Prostate gland (tissue), 2 donors: ENCODE results near the gene GNRH2.

Source experiments
- POLR2A ChIP-seq: fragments of 450-650 bp; IDR thresholded peaks from one replicate; pipeline ENCODE4 v1.6.1; 2016; ENCODE audit warnings: antibody characterized with exemption, mild to moderate bottlenecking
- POLR2AphosphoS5 ChIP-seq: sonication (generic); formaldehyde crosslinking; IDR thresholded peaks from one replicate; pipeline ENCODE4 v1.6.1; 2017; ENCODE audit warnings: antibody characterized with exemption
- TF ChIP-seq, protein P1 (sequence below), 4 experiments: fragments of 200-600 bp in 2 of 4; fragments of 450-650 bp in 2 of 4; sonication (generic) in 2 of 4; IDR thresholded peaks; 1 replicate in 3 of 4; 2 replicates in 1 of 4; pipeline ENCODE4 v1.5.1; 2016 to 2019; ENCODE audit warnings: antibody characterized with exemption in 4 of 4, mild to moderate bottlenecking in 2 of 4, moderate library complexity in 2 of 4

DNA sequence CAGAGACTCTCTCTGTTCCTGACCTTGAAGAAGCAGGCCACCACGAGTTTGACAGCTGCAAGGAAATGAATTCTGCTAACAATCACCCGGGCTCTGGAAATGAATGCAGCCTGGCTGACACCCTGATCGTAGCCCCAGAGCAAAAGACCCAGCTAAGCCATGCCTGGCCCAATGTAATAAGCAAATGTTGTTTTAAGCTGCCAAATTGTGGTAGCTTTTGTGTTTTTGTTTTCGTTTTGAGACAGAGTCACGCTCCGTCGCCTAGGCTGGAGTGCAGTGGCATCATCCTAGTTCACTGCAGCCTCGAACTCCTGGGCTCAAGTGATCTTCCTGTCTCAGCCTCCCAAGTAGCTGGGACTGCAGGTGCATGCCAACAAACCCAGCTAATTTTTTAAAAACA lies 24.7 kb downstream of the GNRH2 start:
- TF ChIP-seq, protein P1, sequence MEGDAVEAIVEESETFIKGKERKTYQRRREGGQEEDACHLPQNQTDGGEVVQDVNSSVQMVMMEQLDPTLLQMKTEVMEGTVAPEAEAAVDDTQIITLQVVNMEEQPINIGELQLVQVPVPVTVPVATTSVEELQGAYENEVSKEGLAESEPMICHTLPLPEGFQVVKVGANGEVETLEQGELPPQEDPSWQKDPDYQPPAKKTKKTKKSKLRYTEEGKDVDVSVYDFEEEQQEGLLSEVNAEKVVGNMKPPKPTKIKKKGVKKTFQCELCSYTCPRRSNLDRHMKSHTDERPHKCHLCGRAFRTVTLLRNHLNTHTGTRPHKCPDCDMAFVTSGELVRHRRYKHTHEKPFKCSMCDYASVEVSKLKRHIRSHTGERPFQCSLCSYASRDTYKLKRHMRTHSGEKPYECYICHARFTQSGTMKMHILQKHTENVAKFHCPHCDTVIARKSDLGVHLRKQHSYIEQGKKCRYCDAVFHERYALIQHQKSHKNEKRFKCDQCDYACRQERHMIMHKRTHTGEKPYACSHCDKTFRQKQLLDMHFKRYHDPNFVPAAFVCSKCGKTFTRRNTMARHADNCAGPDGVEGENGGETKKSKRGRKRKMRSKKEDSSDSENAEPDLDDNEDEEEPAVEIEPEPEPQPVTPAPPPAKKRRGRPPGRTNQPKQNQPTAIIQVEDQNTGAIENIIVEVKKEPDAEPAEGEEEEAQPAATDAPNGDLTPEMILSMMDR (IDR thresholded peaks at IDR 0.05), result no peak
- TF ChIP-seq POLR2AphosphoS5 (no peak), POLR2A (no peak)
